Neural cell (in vitro differentiated cells): ENCODE measurements around the gene BRD3.

Experiments
- CTCF ChIP-seq: fragments of 450-650 bp; IDR thresholded peaks from 2 replicates; pipeline ENCODE4 v1.5.1; 2014; ENCODE audit warnings: antibody characterized with exemption, mild to moderate bottlenecking, moderate library complexity; ENCODE audit not compliant: poor library complexity, severe bottlenecking
- EP300 ChIP-seq: fragments of 450-650 bp; conservative IDR thresholded peaks from 2 replicates; pipeline ENCODE4 v1.6.1; 2014; ENCODE audit warnings: antibody characterized with exemption, mild to moderate bottlenecking, moderate library complexity; ENCODE audit not compliant: poor library complexity, severe bottlenecking
- EZH2 ChIP-seq: fragments of 200-600, 300-800 bp; shearing (Covaris generic), sonication (generic); IDR thresholded peaks from 2 replicates; pipeline ENCODE4 v1.6.1; 2014; ENCODE audit warnings: antibody characterized with exemption, low read length, borderline replicate concordance, mild to moderate bottlenecking; ENCODE audit not compliant: insufficient read depth, poor library complexity, severe bottlenecking
- MXI1 ChIP-seq: fragments of 450-650 bp; conservative IDR thresholded peaks from 2 replicates; pipeline ENCODE4 v1.6.1; 2014; ENCODE audit warnings: antibody characterized with exemption, mild to moderate bottlenecking; ENCODE audit not compliant: poor library complexity, severe bottlenecking
- POLR2AphosphoS5 ChIP-seq: IDR thresholded peaks from 2 replicates; pipeline ENCODE4 v1.6.1; 2012
- RAD21 ChIP-seq: fragments of 450-650 bp; conservative IDR thresholded peaks from 2 replicates; pipeline ENCODE4 v1.6.1; 2014; ENCODE audit warnings: antibody characterized with exemption, mild to moderate bottlenecking, moderate library complexity
- SMC3 ChIP-seq: fragments of 450-650 bp; conservative IDR thresholded peaks from 2 replicates; pipeline ENCODE4 v1.6.1; 2014; ENCODE audit warnings: antibody characterized with exemption, mild to moderate bottlenecking, moderate library complexity; ENCODE audit not compliant: poor library complexity
- TAF1 ChIP-seq: IDR thresholded peaks from 2 replicates; pipeline ENCODE4 v1.6.1; 2012; ENCODE audit warnings: low read depth
- TF ChIP-seq, protein P1 (sequence below): IDR thresholded peaks from 2 replicates; pipeline ENCODE4 v1.6.1; 2012; ENCODE audit warnings: borderline replicate concordance

DNA sequence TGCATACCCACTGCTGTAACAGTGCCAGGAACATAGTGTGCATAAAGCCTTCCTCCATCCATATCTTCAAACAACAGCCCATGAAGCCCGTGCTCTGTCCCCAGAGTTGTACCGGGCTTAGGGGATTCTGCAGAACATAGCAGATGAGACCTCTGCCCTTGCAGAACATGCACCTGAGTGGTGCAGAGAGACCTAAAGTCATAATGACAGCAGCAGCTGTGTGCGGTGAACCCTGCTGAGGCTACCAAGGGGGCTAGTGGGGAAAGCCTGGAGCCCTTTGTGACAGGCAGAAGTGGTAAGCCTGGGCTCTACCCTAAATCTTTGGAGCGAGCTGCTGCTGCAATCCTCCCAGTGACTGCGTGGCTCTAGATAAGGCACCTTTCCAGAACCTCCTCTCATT, 32.2 kb upstream of the BRD3 start:
- TF ChIP-seq, protein P1, sequence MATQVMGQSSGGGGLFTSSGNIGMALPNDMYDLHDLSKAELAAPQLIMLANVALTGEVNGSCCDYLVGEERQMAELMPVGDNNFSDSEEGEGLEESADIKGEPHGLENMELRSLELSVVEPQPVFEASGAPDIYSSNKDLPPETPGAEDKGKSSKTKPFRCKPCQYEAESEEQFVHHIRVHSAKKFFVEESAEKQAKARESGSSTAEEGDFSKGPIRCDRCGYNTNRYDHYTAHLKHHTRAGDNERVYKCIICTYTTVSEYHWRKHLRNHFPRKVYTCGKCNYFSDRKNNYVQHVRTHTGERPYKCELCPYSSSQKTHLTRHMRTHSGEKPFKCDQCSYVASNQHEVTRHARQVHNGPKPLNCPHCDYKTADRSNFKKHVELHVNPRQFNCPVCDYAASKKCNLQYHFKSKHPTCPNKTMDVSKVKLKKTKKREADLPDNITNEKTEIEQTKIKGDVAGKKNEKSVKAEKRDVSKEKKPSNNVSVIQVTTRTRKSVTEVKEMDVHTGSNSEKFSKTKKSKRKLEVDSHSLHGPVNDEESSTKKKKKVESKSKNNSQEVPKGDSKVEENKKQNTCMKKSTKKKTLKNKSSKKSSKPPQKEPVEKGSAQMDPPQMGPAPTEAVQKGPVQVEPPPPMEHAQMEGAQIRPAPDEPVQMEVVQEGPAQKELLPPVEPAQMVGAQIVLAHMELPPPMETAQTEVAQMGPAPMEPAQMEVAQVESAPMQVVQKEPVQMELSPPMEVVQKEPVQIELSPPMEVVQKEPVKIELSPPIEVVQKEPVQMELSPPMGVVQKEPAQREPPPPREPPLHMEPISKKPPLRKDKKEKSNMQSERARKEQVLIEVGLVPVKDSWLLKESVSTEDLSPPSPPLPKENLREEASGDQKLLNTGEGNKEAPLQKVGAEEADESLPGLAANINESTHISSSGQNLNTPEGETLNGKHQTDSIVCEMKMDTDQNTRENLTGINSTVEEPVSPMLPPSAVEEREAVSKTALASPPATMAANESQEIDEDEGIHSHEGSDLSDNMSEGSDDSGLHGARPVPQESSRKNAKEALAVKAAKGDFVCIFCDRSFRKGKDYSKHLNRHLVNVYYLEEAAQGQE, result no peak
- TF ChIP-seq SMC3 (no peak), EZH2 (no peak), CTCF (no peak), POLR2AphosphoS5 (no peak), TAF1 (no peak), EP300 (no peak), RAD21 (no peak), MXI1 (no peak)
